SK-N-SH treated with all-trans-retinoic acid at 6 μM for 48 hours (cell line): ENCODE data around the gene ZMIZ1.

ENCODE experiments used
- ATAC-seq: fragments of 200-7000 bp; cut with Tn5 transposase; 3 replicates; pipeline ENCODE4 v1.9.1; 2020; ENCODE audit warnings: mild to moderate bottlenecking, moderate library complexity
- ARNTL ChIP-seq: fragments of 450-650 bp; formaldehyde crosslinking; IDR thresholded peaks from 2 replicates; pipeline ENCODE4 v1.5.0; 2020; ENCODE audit warnings: low read depth, mild to moderate bottlenecking, moderate library complexity, borderline replicate concordance
- ISL1 ChIP-seq: fragments of 250-450 bp; sonication (Bioruptor Pico); IDR thresholded peaks from 2 replicates; pipeline ENCODE4 v2.1.2; 2022; ENCODE audit warnings: mild to moderate bottlenecking, moderate library complexity
- OSR1 ChIP-seq: fragments of 250-450 bp; sonication (Bioruptor Pico); IDR thresholded peaks from 2 replicates; pipeline ENCODE4 v1.8.0; 2022; ENCODE audit warnings: moderate library complexity, mild to moderate bottlenecking, inconsistent platforms
- PPARA ChIP-seq: fragments of 250-450 bp; sonication (Bioruptor Pico); IDR thresholded peaks from 2 replicates; pipeline ENCODE4 v1.5.0; 2020; ENCODE audit warnings: mild to moderate bottlenecking, borderline replicate concordance
- RARB ChIP-seq: fragments of 250-450 bp; sonication (Bioruptor Pico); IDR thresholded peaks from 2 replicates; pipeline ENCODE4 v1.8.0; 2021; ENCODE audit warnings: mild to moderate bottlenecking, moderate library complexity
- TCF4 ChIP-seq: fragments of 250-450 bp; sonication (Bioruptor Pico); IDR thresholded peaks from 2 replicates; pipeline ENCODE4 v1.8.0; 2021; ENCODE audit warnings: mild to moderate bottlenecking, moderate library complexity, borderline replicate concordance
- TOX ChIP-seq: fragments of 250-450 bp; sonication (Bioruptor Pico); IDR thresholded peaks from 2 replicates; pipeline ENCODE4 v1.8.0; 2021; ENCODE audit warnings: mild to moderate bottlenecking, moderate library complexity, borderline replicate concordance
- ZC3H10 ChIP-seq: fragments of 250-450 bp; sonication (Bioruptor Pico); IDR thresholded peaks from 2 replicates; pipeline ENCODE4 v1.5.1; 2021; ENCODE audit warnings: mild to moderate bottlenecking, moderate library complexity
- ZFP3 ChIP-seq: fragments of 250-450 bp; sonication (Bioruptor Pico); IDR thresholded peaks from 2 replicates; pipeline ENCODE4 v1.5.0; 2020; ENCODE audit warnings: mild to moderate bottlenecking, moderate library complexity
- ZFP30 ChIP-seq: fragments of 450-650 bp; formaldehyde crosslinking; IDR thresholded peaks from 2 replicates; pipeline ENCODE4 v1.5.0; 2022; ENCODE audit warnings: mild to moderate bottlenecking, moderate library complexity
- ZNF565 ChIP-seq: fragments of 450-650 bp; formaldehyde crosslinking; conservative IDR thresholded peaks from 2 replicates; pipeline ENCODE4 v1.5.0; 2020; ENCODE audit warnings: low read depth, mild to moderate bottlenecking, moderate library complexity
- ZNF8 ChIP-seq: fragments of 450-650 bp; formaldehyde crosslinking; IDR thresholded peaks from 2 replicates; pipeline ENCODE4 v1.5.0; 2020; ENCODE audit warnings: mild to moderate bottlenecking, moderate library complexity
- TF ChIP-seq, protein P1 (sequence below): fragments of 250-450 bp; sonication (Bioruptor Pico); IDR thresholded peaks from 2 replicates; pipeline ENCODE4 v1.8.0; 2021; ENCODE audit warnings: low read depth, mild to moderate bottlenecking, moderate library complexity, borderline replicate concordance
- TF ChIP-seq, protein P2 (sequence below): fragments of 250-450 bp; sonication (Bioruptor Pico); IDR thresholded peaks from 2 replicates; pipeline ENCODE4 v1.8.0; 2020; ENCODE audit warnings: mild to moderate bottlenecking, moderate library complexity, borderline replicate concordance
- TF ChIP-seq, protein P3 (sequence below): fragments of 250-450 bp; sonication (Bioruptor Pico); IDR thresholded peaks from 2 replicates; pipeline ENCODE4 v1.5.1; 2021; ENCODE audit warnings: mild to moderate bottlenecking, moderate library complexity
- TF ChIP-seq, protein P4 (sequence below): fragments of 250-450 bp; sonication (Bioruptor Pico); IDR thresholded peaks from 2 replicates; pipeline ENCODE4 v1.5.0; 2020; ENCODE audit warnings: mild to moderate bottlenecking, moderate library complexity
- TF ChIP-seq, protein P5 (sequence below): fragments of 250-450 bp; sonication (Bioruptor Pico); IDR thresholded peaks from 2 replicates; pipeline ENCODE4 v1.5.1; 2020; ENCODE audit warnings: low read depth, mild to moderate bottlenecking, moderate library complexity

ZMIZ1 gene

DNA sequence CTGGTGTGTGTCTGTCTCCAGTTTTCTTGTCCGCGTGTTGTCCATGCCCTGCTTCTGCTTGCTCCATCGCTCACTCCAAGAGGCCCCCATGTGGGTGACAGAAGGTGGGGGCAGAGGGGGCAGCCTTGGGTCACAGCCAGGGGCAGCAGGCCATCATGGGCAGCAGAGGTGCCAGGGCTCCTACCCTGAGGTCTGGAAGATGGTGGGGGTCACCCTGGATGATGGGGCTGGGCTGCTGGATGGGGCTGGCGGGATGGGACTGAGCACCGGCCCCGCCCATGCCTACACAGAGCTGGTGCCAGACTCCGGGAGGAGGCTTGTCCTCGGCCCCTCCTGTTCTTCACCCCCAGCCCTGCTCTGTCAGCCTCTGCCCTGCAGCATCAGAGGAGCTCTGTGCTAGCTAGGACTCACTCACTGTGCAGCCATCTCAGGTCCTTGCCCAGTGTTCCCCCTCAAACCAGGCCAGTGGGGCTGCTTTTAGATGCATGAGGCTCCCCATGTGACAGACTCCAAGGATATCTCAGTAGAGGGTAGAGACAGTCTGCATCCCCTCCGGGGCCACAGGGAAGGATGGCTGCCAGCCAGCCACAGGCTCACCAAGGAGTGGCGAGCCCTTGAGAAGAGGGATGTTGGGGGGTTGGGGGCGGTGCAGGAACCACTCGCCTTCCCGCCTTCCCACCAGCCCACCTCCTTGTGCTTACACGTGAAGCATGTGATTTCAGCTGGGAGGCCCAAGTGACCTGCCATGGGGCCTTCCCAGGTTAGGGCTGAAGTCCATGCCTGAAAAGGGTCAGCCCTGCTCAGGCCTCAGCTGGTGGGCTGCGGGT is 243.0 kb downstream of the ZMIZ1 start (continued):
- TF ChIP-seq, protein P1, sequence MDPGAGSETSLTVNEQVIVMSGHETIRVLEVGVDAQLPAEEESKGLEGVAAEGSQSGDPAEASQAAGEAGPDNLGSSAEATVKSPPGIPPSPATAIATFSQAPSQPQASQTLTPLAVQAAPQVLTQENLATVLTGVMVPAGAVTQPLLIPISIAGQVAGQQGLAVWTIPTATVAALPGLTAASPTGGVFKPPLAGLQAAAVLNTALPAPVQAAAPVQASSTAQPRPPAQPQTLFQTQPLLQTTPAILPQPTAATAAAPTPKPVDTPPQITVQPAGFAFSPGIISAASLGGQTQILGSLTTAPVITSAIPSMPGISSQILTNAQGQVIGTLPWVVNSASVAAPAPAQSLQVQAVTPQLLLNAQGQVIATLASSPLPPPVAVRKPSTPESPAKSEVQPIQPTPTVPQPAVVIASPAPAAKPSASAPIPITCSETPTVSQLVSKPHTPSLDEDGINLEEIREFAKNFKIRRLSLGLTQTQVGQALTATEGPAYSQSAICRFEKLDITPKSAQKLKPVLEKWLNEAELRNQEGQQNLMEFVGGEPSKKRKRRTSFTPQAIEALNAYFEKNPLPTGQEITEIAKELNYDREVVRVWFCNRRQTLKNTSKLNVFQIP (CRISPR knock-in tag) = no peak
- TF ChIP-seq, protein P2, sequence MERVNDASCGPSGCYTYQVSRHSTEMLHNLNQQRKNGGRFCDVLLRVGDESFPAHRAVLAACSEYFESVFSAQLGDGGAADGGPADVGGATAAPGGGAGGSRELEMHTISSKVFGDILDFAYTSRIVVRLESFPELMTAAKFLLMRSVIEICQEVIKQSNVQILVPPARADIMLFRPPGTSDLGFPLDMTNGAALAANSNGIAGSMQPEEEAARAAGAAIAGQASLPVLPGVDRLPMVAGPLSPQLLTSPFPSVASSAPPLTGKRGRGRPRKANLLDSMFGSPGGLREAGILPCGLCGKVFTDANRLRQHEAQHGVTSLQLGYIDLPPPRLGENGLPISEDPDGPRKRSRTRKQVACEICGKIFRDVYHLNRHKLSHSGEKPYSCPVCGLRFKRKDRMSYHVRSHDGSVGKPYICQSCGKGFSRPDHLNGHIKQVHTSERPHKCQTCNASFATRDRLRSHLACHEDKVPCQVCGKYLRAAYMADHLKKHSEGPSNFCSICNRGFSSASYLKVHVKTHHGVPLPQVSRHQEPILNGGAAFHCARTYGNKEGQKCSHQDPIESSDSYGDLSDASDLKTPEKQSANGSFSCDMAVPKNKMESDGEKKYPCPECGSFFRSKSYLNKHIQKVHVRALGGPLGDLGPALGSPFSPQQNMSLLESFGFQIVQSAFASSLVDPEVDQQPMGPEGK (CRISPR knock-in tag) = no peak
- no peak for TF ChIP-seq ISL1

DNA sequence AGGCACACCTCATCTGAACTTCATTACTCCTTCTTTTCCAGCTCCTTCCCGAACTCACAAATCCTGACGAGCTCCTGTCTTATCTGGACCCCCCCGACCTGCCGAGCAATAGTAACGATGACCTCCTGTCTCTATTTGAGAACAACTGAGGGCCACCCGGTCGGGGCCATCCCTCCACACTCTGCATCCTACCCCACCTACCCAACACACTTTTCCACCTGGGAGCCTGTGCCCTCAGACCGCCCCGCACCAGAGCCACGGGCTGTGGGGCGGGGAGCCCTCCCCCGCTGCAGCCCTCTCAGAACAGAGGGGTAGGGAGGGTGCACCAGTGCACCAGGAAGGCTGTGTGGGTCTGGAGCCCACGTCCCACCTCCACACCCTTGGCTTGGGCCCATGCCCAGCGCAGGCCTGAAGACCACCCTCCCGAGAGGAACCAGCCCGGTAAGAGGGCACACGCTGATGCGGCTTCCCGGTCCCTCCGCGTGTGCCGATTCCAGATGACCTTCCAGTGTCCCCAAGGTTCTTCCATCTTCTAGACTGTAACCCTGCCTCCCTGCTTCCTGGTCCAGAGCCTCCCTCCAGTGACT is 243.9 kb downstream of the ZMIZ1 start:
- no peak for TF ChIP-seq PPARA
- TF ChIP-seq ZFP3 (CRISPR knock-in tag) = no peak
- TF ChIP-seq OSR1 (CRISPR knock-in tag) = no peak
- TF ChIP-seq, protein P3, sequence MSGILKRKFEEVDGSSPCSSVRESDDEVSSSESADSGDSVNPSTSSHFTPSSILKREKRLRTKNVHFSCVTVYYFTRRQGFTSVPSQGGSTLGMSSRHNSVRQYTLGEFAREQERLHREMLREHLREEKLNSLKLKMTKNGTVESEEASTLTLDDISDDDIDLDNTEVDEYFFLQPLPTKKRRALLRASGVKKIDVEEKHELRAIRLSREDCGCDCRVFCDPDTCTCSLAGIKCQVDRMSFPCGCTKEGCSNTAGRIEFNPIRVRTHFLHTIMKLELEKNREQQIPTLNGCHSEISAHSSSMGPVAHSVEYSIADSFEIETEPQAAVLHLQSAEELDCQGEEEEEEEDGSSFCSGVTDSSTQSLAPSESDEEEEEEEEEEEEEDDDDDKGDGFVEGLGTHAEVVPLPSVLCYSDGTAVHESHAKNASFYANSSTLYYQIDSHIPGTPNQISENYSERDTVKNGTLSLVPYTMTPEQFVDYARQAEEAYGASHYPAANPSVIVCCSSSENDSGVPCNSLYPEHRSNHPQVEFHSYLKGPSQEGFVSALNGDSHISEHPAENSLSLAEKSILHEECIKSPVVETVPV (CRISPR knock-in tag) = no peak
- TF ChIP-seq, protein P4, sequence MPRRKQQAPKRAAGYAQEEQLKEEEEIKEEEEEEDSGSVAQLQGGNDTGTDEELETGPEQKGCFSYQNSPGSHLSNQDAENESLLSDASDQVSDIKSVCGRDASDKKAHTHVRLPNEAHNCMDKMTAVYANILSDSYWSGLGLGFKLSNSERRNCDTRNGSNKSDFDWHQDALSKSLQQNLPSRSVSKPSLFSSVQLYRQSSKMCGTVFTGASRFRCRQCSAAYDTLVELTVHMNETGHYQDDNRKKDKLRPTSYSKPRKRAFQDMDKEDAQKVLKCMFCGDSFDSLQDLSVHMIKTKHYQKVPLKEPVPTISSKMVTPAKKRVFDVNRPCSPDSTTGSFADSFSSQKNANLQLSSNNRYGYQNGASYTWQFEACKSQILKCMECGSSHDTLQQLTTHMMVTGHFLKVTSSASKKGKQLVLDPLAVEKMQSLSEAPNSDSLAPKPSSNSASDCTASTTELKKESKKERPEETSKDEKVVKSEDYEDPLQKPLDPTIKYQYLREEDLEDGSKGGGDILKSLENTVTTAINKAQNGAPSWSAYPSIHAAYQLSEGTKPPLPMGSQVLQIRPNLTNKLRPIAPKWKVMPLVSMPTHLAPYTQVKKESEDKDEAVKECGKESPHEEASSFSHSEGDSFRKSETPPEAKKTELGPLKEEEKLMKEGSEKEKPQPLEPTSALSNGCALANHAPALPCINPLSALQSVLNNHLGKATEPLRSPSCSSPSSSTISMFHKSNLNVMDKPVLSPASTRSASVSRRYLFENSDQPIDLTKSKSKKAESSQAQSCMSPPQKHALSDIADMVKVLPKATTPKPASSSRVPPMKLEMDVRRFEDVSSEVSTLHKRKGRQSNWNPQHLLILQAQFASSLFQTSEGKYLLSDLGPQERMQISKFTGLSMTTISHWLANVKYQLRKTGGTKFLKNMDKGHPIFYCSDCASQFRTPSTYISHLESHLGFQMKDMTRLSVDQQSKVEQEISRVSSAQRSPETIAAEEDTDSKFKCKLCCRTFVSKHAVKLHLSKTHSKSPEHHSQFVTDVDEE = no peak
- TF ChIP-seq TOX = no peak
- no peak for TF ChIP-seq ZC3H10 (CRISPR knock-in tag)
- TF ChIP-seq ZFP30 = no peak
- TF ChIP-seq, protein P1 (CRISPR knock-in tag) = no peak
- TF ChIP-seq RARB (CRISPR knock-in tag) = no peak
- no peak for TF ChIP-seq ZNF8 (CRISPR knock-in tag)
- no peak for ATAC-seq

DNA sequence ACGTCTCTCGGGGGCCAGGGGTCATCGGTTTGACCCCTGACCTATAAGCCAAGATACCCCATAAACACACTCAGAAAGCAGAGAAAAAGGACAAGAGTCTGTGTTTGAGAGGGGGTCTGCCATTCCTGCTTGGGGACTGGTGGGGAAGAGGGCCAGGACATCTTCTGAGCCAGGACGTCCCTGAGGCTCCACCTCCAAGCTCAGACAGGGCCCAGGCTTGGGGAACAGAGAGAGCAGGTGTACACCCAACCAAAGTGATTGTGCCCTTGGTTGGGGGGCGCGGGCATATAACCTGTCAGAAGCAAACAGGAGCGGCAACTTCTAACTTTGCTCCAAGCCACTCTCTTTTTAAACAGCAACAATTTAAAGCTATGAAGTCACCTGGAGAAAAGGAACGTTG is 244.6 kb downstream of the ZMIZ1 start:
- TF ChIP-seq ARNTL (no peak), PPARA (no peak), ZNF8 (CRISPR knock-in tag) (no peak), ZNF565 (CRISPR knock-in tag) (no peak), RARB (CRISPR knock-in tag) (no peak), ZFP3 (CRISPR knock-in tag) (no peak), TCF4 (CRISPR knock-in tag) (no peak)
- TF ChIP-seq, protein P4 = no peak
- TF ChIP-seq, protein P2 (CRISPR knock-in tag) = no peak
- TF ChIP-seq, protein P5, sequence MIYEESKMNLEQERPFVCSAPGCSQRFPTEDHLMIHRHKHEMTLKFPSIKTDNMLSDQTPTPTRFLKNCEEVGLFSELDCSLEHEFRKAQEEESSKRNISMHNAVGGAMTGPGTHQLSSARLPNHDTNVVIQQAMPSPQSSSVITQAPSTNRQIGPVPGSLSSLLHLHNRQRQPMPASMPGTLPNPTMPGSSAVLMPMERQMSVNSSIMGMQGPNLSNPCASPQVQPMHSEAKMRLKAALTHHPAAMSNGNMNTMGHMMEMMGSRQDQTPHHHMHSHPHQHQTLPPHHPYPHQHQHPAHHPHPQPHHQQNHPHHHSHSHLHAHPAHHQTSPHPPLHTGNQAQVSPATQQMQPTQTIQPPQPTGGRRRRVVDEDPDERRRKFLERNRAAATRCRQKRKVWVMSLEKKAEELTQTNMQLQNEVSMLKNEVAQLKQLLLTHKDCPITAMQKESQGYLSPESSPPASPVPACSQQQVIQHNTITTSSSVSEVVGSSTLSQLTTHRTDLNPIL = no peak
- no peak for ATAC-seq
